GM12878 (cell line): ENCODE results near the gene DPP6. TPM values are rescaled to one million over a fixed set of nuclear protein-coding genes. Genes with fewer than 3 reads are reported as not detected.

ENCODE experiments used
- ATAC-seq: fragments of 200-7000 bp; cut with Tn5 transposase; 3 replicates; pipeline ENCODE4 v1.9.1; 2020; ENCODE audit warnings: mild to moderate bottlenecking, moderate library complexity
- BruUV-seq: library from RNA; stranded (reverse); fragments of 400-500 nt; replicated peaks from 2 replicates; lab custom pipeline; 2021; lab: Mats Ljungman, UMichigan
- CTCF ChIA-PET: fragments of 300-600 bp; sonication (Branson Sonifier 250); formaldehyde crosslinking; extraction: SDS; loops from one replicate; lab custom pipeline; 2021; ENCODE audit warnings: inconsistent platforms; lab: Yijun Ruan, JAX
- POLR2A ChIA-PET: fragments of 350-600 bp; formaldehyde crosslinking; extraction: SDS; loops from one replicate; lab custom pipeline; 2021; ENCODE audit warnings: inconsistent platforms; lab: Charles Lee
- RAD21 ChIA-PET: fragments of 300-600 bp; sonication (Branson Sonifier 250); formaldehyde crosslinking; loops from one replicate; lab custom pipeline; 2023; ENCODE audit warnings: antibody characterized with exemption; ENCODE audit not compliant: unreplicated experiment; lab: Charles Lee
- SMC1A ChIA-PET: fragments of 300-600 bp; sonication (Branson Sonifier 250); formaldehyde crosslinking; loops from one replicate; lab custom pipeline; 2023; ENCODE audit not compliant: unreplicated experiment, uncharacterized antibody; lab: Charles Lee
- DNase-seq: peaks from one replicate; pipeline ENCODE4 v3.0.0-alpha.2; 2011; ENCODE audit warnings: low read depth, low spot score
- FAIRE-seq: peaks from 3 replicates; lab custom pipeline; 2011; peaks lifted over from hg19 to GRCh38; lab: Jason Lieb, UNC
- H2AFZ ChIP-seq: 2 replicates; pipeline ENCODE4 v1.6.0; 2011; ENCODE audit warnings: low read depth, low read length, control low read depth; ENCODE audit not compliant: control insufficient read depth
- H3K27ac ChIP-seq: 2 replicates; pipeline ENCODE4 v1.5.1; 2011; ENCODE audit warnings: control low read depth; ENCODE audit not compliant: control insufficient read depth, insufficient read depth
- H3K27me3 ChIP-seq, 2 experiments: replicated peaks in 1 of 2; 2 replicates each; pipeline versions ENCODE4 v1.6.0 to v1.6.1; 2011; ENCODE audit warnings: low read length in 1 of 2; ENCODE audit not compliant: control insufficient read depth in 2 of 2, insufficient read depth in 2 of 2
- H3K36me3 ChIP-seq, 2 experiments: 2 replicates each; pipeline ENCODE4 v1.5.1; 2011; ENCODE audit warnings: low read length in 1 of 2; ENCODE audit not compliant: control insufficient read depth in 2 of 2, insufficient read depth in 2 of 2
- H3K4me1 ChIP-seq: 2 replicates; pipeline ENCODE4 v1.6.1; 2011; ENCODE audit warnings: mild to moderate bottlenecking, low read length, moderate library complexity, mixed read lengths; ENCODE audit not compliant: control insufficient read depth, insufficient read depth
- H3K4me2 ChIP-seq: 2 replicates; pipeline ENCODE4 v1.6.0; 2011; ENCODE audit warnings: control low read depth; ENCODE audit not compliant: control insufficient read depth, insufficient read depth
- H3K4me3 ChIP-seq: fragments of 200-600 bp; sonication (generic); 2 replicates; pipeline ENCODE4 v1.5.1; 2016
- H3K79me2 ChIP-seq: 2 replicates; pipeline ENCODE4 v1.6.0; 2011; ENCODE audit warnings: low read length; ENCODE audit not compliant: control insufficient read depth, insufficient read depth
- H3K9ac ChIP-seq: 2 replicates; pipeline ENCODE4 v1.8.0; 2011; ENCODE audit warnings: low read length, control low read depth, mixed read lengths; ENCODE audit not compliant: control insufficient read depth, insufficient read depth
- H3K9me3 ChIP-seq: replicated peaks from 3 replicates; pipeline ENCODE4 v1.5.1; 2011; ENCODE audit warnings: mild to moderate bottlenecking, low read length; ENCODE audit not compliant: control insufficient read depth, insufficient read depth
- H4K20me1 ChIP-seq: 2 replicates; pipeline ENCODE4 v1.6.0; 2011; ENCODE audit not compliant: control insufficient read depth, insufficient read depth
- RUNX3 ChIP-seq: IDR thresholded peaks from 2 replicates; pipeline ENCODE4 v1.6.1; 2012; ENCODE audit warnings: low read length, inconsistent platforms
- SREBF1 ChIP-seq: IDR thresholded peaks from 2 replicates; pipeline ENCODE4 v1.6.1; 2012; ENCODE audit warnings: mild to moderate bottlenecking, low read length
- WGBS: methylation state at CpG from one replicate; pipeline ENCODE4 v1.1.6; 2016; ENCODE audit warnings: low lambda C conversion rate; ENCODE audit not compliant: insufficient replicate concordance, insufficient coverage; ENCODE audit errors: missing lambda C conversion rate; 5-methylcytosine and 5-hydroxymethylcytosine counted together
- in situ Hi-C: fragments of 300-500 bp; cut with MboI; formaldehyde crosslinking; loops from 9 replicates; pipeline ENCODE4 v1.14.3; 2018; ENCODE audit warnings: mixed read lengths
- intact Hi-C: fragments of 100-400 bp; cut with micrococcal nuclease; formaldehyde crosslinking; loops from one replicate; pipeline ENCODE4 v1.14.2; 2022; ENCODE audit not compliant: unreplicated experiment
- polyA plus RNA-seq, 11 experiments: library from polyadenylated mRNA; depleted of rRNA in 4 of 11; unstranded in 6 of 11; stranded (reverse) in 5 of 11; fragments of >200 nt; fragmentation: Nextera tagmentation in 4 of 11; fragmentation: Illumina TruSeq in 1 of 11; extraction: Ambion mirVana in 4 of 11; extraction: Trizol in 1 of 11; gene quantifications; 1 replicate in 1 of 11; 2 replicates in 10 of 11; pipeline versions ENCODE4 v1.2.1 to v1.2.3, GENCODE V29; 2011 to 2016; ENCODE audit warnings: inconsistent platforms in 2 of 11, missing spikeins in 2 of 11, low read depth in 1 of 11
- total RNA-seq, 4 experiments: library from RNA; depleted of rRNA in 3 of 4; stranded (reverse); fragments of >200 nt in 3 of 4; fragmentation: Illumina TruSeq in 1 of 4; extraction: Trizol in 1 of 4; gene quantifications; 2 replicates each; pipeline versions ENCODE4 v1.2.1 to v1.2.3, GENCODE V29; 2013 to 2021
- TF ChIP-seq, protein P1 (sequence below): fragments of 450-650 bp; IDR thresholded peaks from 2 replicates; pipeline ENCODE4 v1.6.1; 2017; ENCODE audit warnings: mild to moderate bottlenecking, moderate library complexity
- TF ChIP-seq, protein P2 (sequence below): fragments of 450-650 bp; IDR thresholded peaks from 2 replicates; pipeline ENCODE4 v1.6.1; 2018; ENCODE audit warnings: mild to moderate bottlenecking, low read depth, moderate library complexity; ENCODE audit not compliant: partially characterized antibody
- TF ChIP-seq, protein P3 (sequence below): fragments of 450-650 bp; formaldehyde crosslinking; IDR thresholded peaks from 2 replicates; pipeline ENCODE4 v1.5.0; 2022; ENCODE audit warnings: mild to moderate bottlenecking, missing genetic modification characterization
- TF ChIP-seq, protein P4 (sequence below): IDR thresholded peaks from 2 replicates; pipeline ENCODE4 v1.6.1; 2012; ENCODE audit warnings: mild to moderate bottlenecking, low read depth, low read length

The DPP6 gene
- total and polyA plus RNA-seq, 10 of the 15 experiments (the other 5 are each of a cell fraction or from before 2014, with no cell fraction given) = not detected

DNA sequence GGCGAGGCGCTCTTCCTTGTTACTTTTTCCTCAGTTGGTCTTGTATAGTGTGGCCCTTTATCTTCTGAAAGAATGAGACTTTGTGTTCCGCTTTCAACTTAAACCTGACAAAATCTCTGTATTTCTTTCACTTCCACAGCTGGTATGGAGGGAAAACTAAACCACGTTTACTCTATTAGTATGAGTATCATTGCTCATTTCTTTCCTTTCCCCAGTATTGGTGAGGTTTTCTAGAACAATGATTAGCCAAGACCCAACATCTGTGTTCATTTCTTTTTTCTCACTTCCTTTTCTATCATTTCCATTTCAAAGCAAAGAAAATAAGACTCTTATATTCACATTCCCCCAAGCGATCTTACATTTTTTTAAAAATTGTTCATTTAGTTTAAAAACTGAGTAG lies 785.4 kb downstream of the DPP6 start (continued):
- TF ChIP-seq, protein P1, sequence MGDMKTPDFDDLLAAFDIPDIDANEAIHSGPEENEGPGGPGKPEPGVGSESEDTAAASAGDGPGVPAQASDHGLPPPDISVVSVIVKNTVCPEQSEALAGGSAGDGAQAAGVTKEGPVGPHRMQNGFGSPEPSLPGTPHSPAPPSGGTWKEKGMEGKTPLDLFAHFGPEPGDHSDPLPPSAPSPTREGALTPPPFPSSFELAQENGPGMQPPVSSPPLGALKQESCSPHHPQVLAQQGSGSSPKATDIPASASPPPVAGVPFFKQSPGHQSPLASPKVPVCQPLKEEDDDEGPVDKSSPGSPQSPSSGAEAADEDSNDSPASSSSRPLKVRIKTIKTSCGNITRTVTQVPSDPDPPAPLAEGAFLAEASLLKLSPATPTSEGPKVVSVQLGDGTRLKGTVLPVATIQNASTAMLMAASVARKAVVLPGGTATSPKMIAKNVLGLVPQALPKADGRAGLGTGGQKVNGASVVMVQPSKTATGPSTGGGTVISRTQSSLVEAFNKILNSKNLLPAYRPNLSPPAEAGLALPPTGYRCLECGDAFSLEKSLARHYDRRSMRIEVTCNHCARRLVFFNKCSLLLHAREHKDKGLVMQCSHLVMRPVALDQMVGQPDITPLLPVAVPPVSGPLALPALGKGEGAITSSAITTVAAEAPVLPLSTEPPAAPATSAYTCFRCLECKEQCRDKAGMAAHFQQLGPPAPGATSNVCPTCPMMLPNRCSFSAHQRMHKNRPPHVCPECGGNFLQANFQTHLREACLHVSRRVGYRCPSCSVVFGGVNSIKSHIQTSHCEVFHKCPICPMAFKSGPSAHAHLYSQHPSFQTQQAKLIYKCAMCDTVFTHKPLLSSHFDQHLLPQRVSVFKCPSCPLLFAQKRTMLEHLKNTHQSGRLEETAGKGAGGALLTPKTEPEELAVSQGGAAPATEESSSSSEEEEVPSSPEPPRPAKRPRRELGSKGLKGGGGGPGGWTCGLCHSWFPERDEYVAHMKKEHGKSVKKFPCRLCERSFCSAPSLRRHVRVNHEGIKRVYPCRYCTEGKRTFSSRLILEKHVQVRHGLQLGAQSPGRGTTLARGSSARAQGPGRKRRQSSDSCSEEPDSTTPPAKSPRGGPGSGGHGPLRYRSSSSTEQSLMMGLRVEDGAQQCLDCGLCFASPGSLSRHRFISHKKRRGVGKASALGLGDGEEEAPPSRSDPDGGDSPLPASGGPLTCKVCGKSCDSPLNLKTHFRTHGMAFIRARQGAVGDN = no peak

DNA sequence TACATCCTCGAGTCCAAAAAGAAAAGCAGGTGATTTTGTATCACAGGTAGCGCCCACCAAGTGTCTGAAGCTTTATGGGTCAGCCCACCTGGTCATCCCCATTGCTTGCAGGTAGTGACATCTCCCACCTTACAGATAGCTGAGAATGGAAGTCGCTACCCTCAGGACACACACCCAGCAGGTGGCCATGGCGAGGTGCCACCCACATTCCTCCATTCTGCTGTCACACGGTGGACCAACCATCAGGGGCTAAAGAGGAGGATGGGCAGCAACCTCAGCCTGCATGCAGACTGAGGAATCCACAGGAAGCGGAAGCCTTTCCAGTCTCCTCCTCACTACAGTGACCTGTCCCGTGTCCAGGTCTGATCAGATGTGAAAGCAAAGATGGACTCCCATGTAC lies 787.9 kb downstream of the DPP6 start:
- DNase-seq (no peak), ATAC-seq (no peak), FAIRE-seq (no peak)
- H2AFZ ChIP-seq = no peak overlapping the region
- H3K9me3 ChIP-seq = no peaks in the 10 kb centered on the region; the same call in 2 of the 3 replicates
- CTCF ChIA-PET = no interaction called here
- 24% methylated on average over 7 of the region's 7 CpGs for WGBS
- no peaks in the 10 kb centered on the region for H4K20me1 ChIP-seq
- intact Hi-C loops = no loop called here
- no TSS peak for BruUV-seq
- peaks cover 4% of the 10 kb centered on the region for H3K4me1 ChIP-seq
- in situ Hi-C loops = no loop called here
- H3K27ac ChIP-seq = no peak overlapping the region
- POLR2A ChIA-PET = no interaction called here
- H3K4me3 ChIP-seq = no peak overlapping the region
- no peak overlapping the region for H3K9ac ChIP-seq
- H3K79me2 ChIP-seq = no peaks in the 10 kb centered on the region
- RAD21 ChIA-PET = no interaction called here
- SMC1A ChIA-PET = no interaction called here
- H3K4me2 ChIP-seq = no peak overlapping the region
- H3K27me3 ChIP-seq = no peaks in the 10 kb centered on the region
- no peaks in the 10 kb centered on the region for H3K36me3 ChIP-seq
- TF ChIP-seq RUNX3 (no peak), SREBF1 (no peak)
- TF ChIP-seq, protein P2, sequence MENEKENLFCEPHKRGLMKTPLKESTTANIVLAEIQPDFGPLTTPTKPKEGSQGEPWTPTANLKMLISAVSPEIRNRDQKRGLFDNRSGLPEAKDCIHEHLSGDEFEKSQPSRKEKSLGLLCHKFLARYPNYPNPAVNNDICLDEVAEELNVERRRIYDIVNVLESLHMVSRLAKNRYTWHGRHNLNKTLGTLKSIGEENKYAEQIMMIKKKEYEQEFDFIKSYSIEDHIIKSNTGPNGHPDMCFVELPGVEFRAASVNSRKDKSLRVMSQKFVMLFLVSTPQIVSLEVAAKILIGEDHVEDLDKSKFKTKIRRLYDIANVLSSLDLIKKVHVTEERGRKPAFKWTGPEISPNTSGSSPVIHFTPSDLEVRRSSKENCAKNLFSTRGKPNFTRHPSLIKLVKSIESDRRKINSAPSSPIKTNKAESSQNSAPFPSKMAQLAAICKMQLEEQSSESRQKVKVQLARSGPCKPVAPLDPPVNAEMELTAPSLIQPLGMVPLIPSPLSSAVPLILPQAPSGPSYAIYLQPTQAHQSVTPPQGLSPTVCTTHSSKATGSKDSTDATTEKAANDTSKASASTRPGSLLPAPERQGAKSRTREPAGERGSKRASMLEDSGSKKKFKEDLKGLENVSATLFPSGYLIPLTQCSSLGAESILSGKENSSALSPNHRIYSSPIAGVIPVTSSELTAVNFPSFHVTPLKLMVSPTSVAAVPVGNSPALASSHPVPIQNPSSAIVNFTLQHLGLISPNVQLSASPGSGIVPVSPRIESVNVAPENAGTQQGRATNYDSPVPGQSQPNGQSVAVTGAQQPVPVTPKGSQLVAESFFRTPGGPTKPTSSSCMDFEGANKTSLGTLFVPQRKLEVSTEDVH = no peak
- TF ChIP-seq, protein P3, sequence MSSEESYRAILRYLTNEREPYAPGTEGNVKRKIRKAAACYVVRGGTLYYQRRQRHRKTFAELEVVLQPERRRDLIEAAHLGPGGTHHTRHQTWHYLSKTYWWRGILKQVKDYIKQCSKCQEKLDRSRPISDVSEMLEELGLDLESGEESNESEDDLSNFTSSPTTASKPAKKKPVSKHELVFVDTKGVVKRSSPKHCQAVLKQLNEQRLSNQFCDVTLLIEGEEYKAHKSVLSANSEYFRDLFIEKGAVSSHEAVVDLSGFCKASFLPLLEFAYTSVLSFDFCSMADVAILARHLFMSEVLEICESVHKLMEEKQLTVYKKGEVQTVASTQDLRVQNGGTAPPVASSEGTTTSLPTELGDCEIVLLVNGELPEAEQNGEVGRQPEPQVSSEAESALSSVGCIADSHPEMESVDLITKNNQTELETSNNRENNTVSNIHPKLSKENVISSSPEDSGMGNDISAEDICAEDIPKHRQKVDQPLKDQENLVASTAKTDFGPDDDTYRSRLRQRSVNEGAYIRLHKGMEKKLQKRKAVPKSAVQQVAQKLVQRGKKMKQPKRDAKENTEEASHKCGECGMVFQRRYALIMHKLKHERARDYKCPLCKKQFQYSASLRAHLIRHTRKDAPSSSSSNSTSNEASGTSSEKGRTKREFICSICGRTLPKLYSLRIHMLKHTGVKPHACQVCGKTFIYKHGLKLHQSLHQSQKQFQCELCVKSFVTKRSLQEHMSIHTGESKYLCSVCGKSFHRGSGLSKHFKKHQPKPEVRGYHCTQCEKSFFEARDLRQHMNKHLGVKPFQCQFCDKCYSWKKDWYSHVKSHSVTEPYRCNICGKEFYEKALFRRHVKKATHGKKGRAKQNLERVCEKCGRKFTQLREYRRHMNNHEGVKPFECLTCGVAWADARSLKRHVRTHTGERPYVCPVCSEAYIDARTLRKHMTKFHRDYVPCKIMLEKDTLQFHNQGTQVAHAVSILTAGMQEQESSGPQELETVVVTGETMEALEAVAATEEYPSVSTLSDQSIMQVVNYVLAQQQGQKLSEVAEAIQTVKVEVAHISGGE (CRISPR knock-in tag) = no peak
- TF ChIP-seq, protein P4, sequence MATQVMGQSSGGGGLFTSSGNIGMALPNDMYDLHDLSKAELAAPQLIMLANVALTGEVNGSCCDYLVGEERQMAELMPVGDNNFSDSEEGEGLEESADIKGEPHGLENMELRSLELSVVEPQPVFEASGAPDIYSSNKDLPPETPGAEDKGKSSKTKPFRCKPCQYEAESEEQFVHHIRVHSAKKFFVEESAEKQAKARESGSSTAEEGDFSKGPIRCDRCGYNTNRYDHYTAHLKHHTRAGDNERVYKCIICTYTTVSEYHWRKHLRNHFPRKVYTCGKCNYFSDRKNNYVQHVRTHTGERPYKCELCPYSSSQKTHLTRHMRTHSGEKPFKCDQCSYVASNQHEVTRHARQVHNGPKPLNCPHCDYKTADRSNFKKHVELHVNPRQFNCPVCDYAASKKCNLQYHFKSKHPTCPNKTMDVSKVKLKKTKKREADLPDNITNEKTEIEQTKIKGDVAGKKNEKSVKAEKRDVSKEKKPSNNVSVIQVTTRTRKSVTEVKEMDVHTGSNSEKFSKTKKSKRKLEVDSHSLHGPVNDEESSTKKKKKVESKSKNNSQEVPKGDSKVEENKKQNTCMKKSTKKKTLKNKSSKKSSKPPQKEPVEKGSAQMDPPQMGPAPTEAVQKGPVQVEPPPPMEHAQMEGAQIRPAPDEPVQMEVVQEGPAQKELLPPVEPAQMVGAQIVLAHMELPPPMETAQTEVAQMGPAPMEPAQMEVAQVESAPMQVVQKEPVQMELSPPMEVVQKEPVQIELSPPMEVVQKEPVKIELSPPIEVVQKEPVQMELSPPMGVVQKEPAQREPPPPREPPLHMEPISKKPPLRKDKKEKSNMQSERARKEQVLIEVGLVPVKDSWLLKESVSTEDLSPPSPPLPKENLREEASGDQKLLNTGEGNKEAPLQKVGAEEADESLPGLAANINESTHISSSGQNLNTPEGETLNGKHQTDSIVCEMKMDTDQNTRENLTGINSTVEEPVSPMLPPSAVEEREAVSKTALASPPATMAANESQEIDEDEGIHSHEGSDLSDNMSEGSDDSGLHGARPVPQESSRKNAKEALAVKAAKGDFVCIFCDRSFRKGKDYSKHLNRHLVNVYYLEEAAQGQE = no peak
